ENCODE data around the gene CFAP57.

DNA sequence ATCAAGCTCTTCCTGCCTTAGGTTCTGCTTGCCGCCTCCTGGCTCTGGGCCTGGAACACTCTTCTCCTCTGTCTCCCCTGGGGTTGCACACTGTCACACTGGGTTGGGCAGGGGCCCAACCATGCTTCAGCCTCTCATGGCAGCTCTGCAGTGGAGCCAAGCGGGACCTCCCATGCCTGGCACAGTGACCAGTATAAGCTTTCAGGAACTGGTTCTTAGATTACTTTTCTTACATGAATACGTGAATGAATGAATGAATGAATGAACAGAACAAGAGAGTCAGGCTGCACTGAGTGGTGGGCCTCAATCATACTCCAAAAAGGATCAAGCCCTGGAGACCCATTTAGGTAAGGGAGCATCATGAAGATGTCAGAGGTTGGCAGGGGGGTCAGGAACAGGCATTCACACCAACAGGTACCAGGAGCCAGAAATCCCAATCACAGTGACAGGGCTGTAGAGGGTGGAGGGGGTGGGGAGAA lies 66.9 kb downstream of the CFAP57 start:
- TF ChIP-seq POLR2A (IDR thresholded peaks at IDR 0.05; ENCODE audit: control extremely low read depth in 1 of 2, low read depth in 2 of 2, low read length in 2 of 2) (no peak), PHF8 (conservative IDR thresholded peaks at IDR 0.05; ENCODE audit: low read depth, low read length) (no peak), KDM1A (IDR thresholded peaks at IDR 0.05; ENCODE audit: borderline replicate concordance, low read length) (no peak), SP4 (IDR thresholded peaks at IDR 0.05; ENCODE audit: low read length) (no peak), EP300 (IDR thresholded peaks at IDR 0.05; ENCODE audit: borderline replicate concordance in 1 of 2, low read depth in 2 of 2, low read length in 2 of 2) (no peak), CREB1 (IDR thresholded peaks at IDR 0.05) (no peak), KDM5A (IDR thresholded peaks at IDR 0.05; ENCODE audit: low read length) (no peak), RXRA (IDR thresholded peaks at IDR 0.05; ENCODE audit: insufficient read depth, low read depth, low read length) (no peak), CBX5 (IDR thresholded peaks at IDR 0.05; ENCODE audit: low read depth, low read length) (no peak)
- TF ChIP-seq, protein P1, sequence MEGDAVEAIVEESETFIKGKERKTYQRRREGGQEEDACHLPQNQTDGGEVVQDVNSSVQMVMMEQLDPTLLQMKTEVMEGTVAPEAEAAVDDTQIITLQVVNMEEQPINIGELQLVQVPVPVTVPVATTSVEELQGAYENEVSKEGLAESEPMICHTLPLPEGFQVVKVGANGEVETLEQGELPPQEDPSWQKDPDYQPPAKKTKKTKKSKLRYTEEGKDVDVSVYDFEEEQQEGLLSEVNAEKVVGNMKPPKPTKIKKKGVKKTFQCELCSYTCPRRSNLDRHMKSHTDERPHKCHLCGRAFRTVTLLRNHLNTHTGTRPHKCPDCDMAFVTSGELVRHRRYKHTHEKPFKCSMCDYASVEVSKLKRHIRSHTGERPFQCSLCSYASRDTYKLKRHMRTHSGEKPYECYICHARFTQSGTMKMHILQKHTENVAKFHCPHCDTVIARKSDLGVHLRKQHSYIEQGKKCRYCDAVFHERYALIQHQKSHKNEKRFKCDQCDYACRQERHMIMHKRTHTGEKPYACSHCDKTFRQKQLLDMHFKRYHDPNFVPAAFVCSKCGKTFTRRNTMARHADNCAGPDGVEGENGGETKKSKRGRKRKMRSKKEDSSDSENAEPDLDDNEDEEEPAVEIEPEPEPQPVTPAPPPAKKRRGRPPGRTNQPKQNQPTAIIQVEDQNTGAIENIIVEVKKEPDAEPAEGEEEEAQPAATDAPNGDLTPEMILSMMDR (IDR thresholded peaks at IDR 0.05; ENCODE audit: control extremely low read depth in 1 of 3, insufficient read depth in 1 of 3, low read depth in 1 of 3, low read length in 3 of 3): no peak

All from H1 (cell line).